OCI-LY7 (cell line): ENCODE data around the gene IFT80. TPM values are rescaled to one million over a fixed set of nuclear protein-coding genes. Genes with fewer than 3 reads are reported as not detected.
"Not testable (repeated sequence)": the region's sequence is repeated elsewhere in the genome, so short reads cannot be mapped to it uniquely, and the experiment has no call there.

Experiments used
- BruUV-seq: library from RNA; stranded (reverse); fragments of 400-500 nt; replicated peaks from 2 replicates; lab custom pipeline; 2021; lab: Mats Ljungman, UMichigan
- CTCF ChIA-PET: fragments of 300-600 bp; sonication (Branson Sonifier 250); formaldehyde crosslinking; loops from one replicate; lab custom pipeline; 2022; ENCODE audit warnings: antibody characterized with exemption; ENCODE audit not compliant: unreplicated experiment; lab: Charles Lee
- POLR2A ChIA-PET: fragments of 300-600 bp; sonication (Branson Sonifier 250); formaldehyde crosslinking; loops from one replicate; lab custom pipeline; 2022; ENCODE audit warnings: antibody characterized with exemption; lab: Charles Lee
- DNase-seq: peaks from one replicate; pipeline ENCODE4 v3.0.0-alpha.2; 2015; ENCODE audit warnings: low spot score
- H2AFZ ChIP-seq: fragments of 200-600 bp; sonication (generic), shearing (Covaris generic); 2 replicates; pipeline ENCODE4 v1.6.1; 2014; ENCODE audit warnings: mild to moderate bottlenecking, antibody characterized with exemption, low read length, moderate library complexity
- H3K27ac ChIP-seq: fragments of 200-600 bp; sonication (generic); 2 replicates; pipeline ENCODE4 v1.5.1; 2014; ENCODE audit warnings: mixed run types, low read depth, mild to moderate bottlenecking, moderate library complexity, low read length, inconsistent platforms; ENCODE audit not compliant: poor library complexity, severe bottlenecking
- H3K36me3 ChIP-seq: fragments of 200-600 bp; sonication (generic); 2 replicates; pipeline ENCODE4 v1.6.1; 2014; ENCODE audit warnings: mild to moderate bottlenecking, antibody characterized with exemption, low read length, moderate library complexity, mixed read lengths; ENCODE audit not compliant: insufficient read depth
- H3K4me1 ChIP-seq: fragments of 200-600 bp; sonication (generic); 2 replicates; pipeline ENCODE4 v1.5.1; 2014; ENCODE audit warnings: mild to moderate bottlenecking, low read length; ENCODE audit not compliant: insufficient read depth, poor library complexity, severe bottlenecking
- H3K4me2 ChIP-seq: fragments of 200-600 bp; sonication (generic); 2 replicates; pipeline ENCODE4 v1.6.1; 2014; ENCODE audit warnings: mild to moderate bottlenecking, low read length
- H3K4me3 ChIP-seq: fragments of 200-600 bp; sonication (generic); 2 replicates; pipeline ENCODE4 v1.5.1; 2014; ENCODE audit warnings: mild to moderate bottlenecking, low read depth, low read length; ENCODE audit not compliant: poor library complexity, severe bottlenecking
- H3K79me2 ChIP-seq: fragments of 200-600 bp; sonication (generic); 2 replicates; pipeline ENCODE4 v1.6.1; 2016; ENCODE audit warnings: low read depth, mild to moderate bottlenecking, low read length, moderate library complexity, mixed read lengths; ENCODE audit not compliant: insufficient read depth
- H3K9me2 ChIP-seq: fragments of 200-600 bp; sonication (generic); 2 replicates; pipeline ENCODE4 v1.6.1; 2016; ENCODE audit warnings: mild to moderate bottlenecking, low read length, mixed read lengths; ENCODE audit not compliant: insufficient read depth
- H3K9me3 ChIP-seq: fragments of 200-600 bp; sonication (generic); 2 replicates; pipeline ENCODE4 v1.6.1; 2014; ENCODE audit warnings: mild to moderate bottlenecking, mixed run types, low read length, mixed read lengths
- H4K20me1 ChIP-seq: fragments of 200-600 bp; sonication (generic); 2 replicates; pipeline ENCODE4 v1.6.1; 2014; ENCODE audit warnings: mild to moderate bottlenecking, antibody characterized with exemption, low read length, moderate library complexity, mixed read lengths; ENCODE audit not compliant: insufficient read depth
- CTCF ChIP-seq: fragments of 200-600 bp; sonication (generic); conservative IDR thresholded peaks from 2 replicates; pipeline ENCODE4 v1.5.1; 2014; ENCODE audit warnings: mild to moderate bottlenecking, antibody characterized with exemption, low read length, moderate library complexity, mixed read lengths
- EZH2phosphoT487 ChIP-seq: fragments of 200-600 bp; sonication (generic); IDR thresholded peaks from 2 replicates; pipeline ENCODE4 v1.6.1; 2018; ENCODE audit warnings: low read depth, borderline replicate concordance, mild to moderate bottlenecking, mixed run types, antibody characterized with exemption, low read length, moderate library complexity, mixed read lengths
- intact Hi-C: fragments of 100-400 bp; cut with micrococcal nuclease; formaldehyde crosslinking; loops from one replicate; pipeline ENCODE4 v1.10.0; 2022; ENCODE audit not compliant: unreplicated experiment
- total RNA-seq, 2 experiments: library from RNA; depleted of rRNA in 1 of 2; stranded (reverse); fragments of >200 nt in 1 of 2; shearing (Covaris generic) in 1 of 2; gene quantifications; 2 replicates each; pipeline ENCODE4 v1.2.3, GENCODE V29; 2014 to 2022

Gene IFT80
- total RNA-seq, 2 experiments from 2014 or later, result 33.5 to 49.5 TPM

GRCh38 chr3:160247766-160248165 lies 151.3 kb downstream of the IFT80 start:
- no peaks in the 10 kb centered on the region for H3K36me3 ChIP-seq
- no peaks in the 10 kb centered on the region for H4K20me1 ChIP-seq
- DNase-seq, result no peak
- POLR2A ChIA-PET, result no interaction called here
- intact Hi-C loops, result no loop called here
- H3K9me2 ChIP-seq, result no peaks in the 10 kb centered on the region
- no peaks in the 10 kb centered on the region for H3K4me1 ChIP-seq
- BruUV-seq, result no TSS peak
- H3K79me2 ChIP-seq, result no peaks in the 10 kb centered on the region
- H3K4me2 ChIP-seq, result no peak overlapping the region
- CTCF ChIA-PET, result no interaction called here
- H3K27ac ChIP-seq, result no peak overlapping the region
- no peak overlapping the region for H2AFZ ChIP-seq
- TF ChIP-seq EZH2phosphoT487 (no peak), CTCF (no peak)
- H3K4me3 ChIP-seq, result no peak overlapping the region
- H3K9me3 ChIP-seq, result no peaks in the 10 kb centered on the region

GRCh38 chr3:160245261-160245800 lies 153.7 kb downstream of the IFT80 start:
- H3K4me1 ChIP-seq, result no peaks in the 10 kb centered on the region
- intact Hi-C loops, result no loop called here
- no peak for TF ChIP-seq EZH2phosphoT487
- TF ChIP-seq CTCF, result no peak
- DNase-seq, result no peak
- CTCF ChIA-PET, result no interaction called here
- no peaks in the 10 kb centered on the region for H3K36me3 ChIP-seq
- H2AFZ ChIP-seq, result no peak overlapping the region
- BruUV-seq, result no TSS peak
- H4K20me1 ChIP-seq, result no peaks in the 10 kb centered on the region
- H3K4me3 ChIP-seq, result no peak overlapping the region
- no peak overlapping the region for H3K4me2 ChIP-seq
- POLR2A ChIA-PET, result no interaction called here
- H3K79me2 ChIP-seq, result no peaks in the 10 kb centered on the region
- H3K27ac ChIP-seq, result no peak overlapping the region
- no peaks in the 10 kb centered on the region for H3K9me2 ChIP-seq
- no peaks in the 10 kb centered on the region for H3K9me3 ChIP-seq

- BruUV-seq, result not testable (repeated sequence)
These were observed 158.3 kb downstream of the IFT80 start for GRCh38 chr3:160240719-160241118.

More at GRCh38 chr3:160240719-160241118, 158.3 kb downstream of the IFT80 start:
- intact Hi-C loops, H3K4me1 ChIP-seq, H2AFZ ChIP-seq, CTCF ChIA-PET, H3K4me3 ChIP-seq, DNase-seq, H3K36me3 ChIP-seq, H3K9me2 ChIP-seq, H4K20me1 ChIP-seq, H3K4me2 ChIP-seq, H3K9me3 ChIP-seq, H3K79me2 ChIP-seq, H3K27ac ChIP-seq: not testable (repeated sequence)
- POLR2A ChIA-PET, result interaction anchor here (0.7 kb wide), 1 partner anchor 53 kb away, joined by 3 read pairs; no protein-coding TSS in a partner anchor
